Right lobe of liver (tissue), 6 donors: ENCODE data around the gene KLHL35. TPM values are rescaled to one million over a fixed set of nuclear protein-coding genes. Genes with fewer than 3 reads are reported as not detected.
"Not testable (repeated sequence)": the region's sequence is repeated elsewhere in the genome, so short reads cannot be mapped to it uniquely, and the experiment has no call there.

Experiments
- ATAC-seq, 4 donors: fragments of 200-7000 bp; cut with Tn5 transposase; one replicate each; pipeline ENCODE4 v1.9.1; 2020; ENCODE audit warnings: mild to moderate bottlenecking in 4 of 4, moderate library complexity in 4 of 4
- DNase-seq, 3 donors: peaks; one replicate each; pipeline ENCODE4 v3.0.0-alpha.2; 2020
- H3K27ac ChIP-seq, 3 donors: fragments of 200-600 bp; one replicate each; pipeline ENCODE4 v1.8.0; 2022
- H3K27me3 ChIP-seq, 2 donors: fragments of 200-600 bp; one replicate each; pipeline ENCODE4 v1.8.0; 2022
- H3K36me3 ChIP-seq, 4 donors: fragments of 200-600 bp; sonication (generic) in 1 of 4; one replicate each; pipeline versions ENCODE4 v1.5.1 to v1.8.0; 2017 to 2022; ENCODE audit warnings: control low read depth in 1 of 4
- H3K4me1 ChIP-seq, 4 donors: fragments of 200-600 bp; sonication (generic) in 1 of 4; one replicate each; pipeline versions ENCODE4 v1.5.1 to v1.8.0; 2017 to 2022; ENCODE audit warnings: control low read depth in 1 of 4
- H3K4me3 ChIP-seq, 3 donors: fragments of 200-600 bp; one replicate each; pipeline ENCODE4 v1.8.0; 2022
- H3K9me3 ChIP-seq, 4 donors: fragments of 200-600 bp; sonication (generic) in 1 of 4; one replicate each; pipeline versions ENCODE4 v1.5.1 to v1.8.0; 2017 to 2022; ENCODE audit warnings: control low read depth in 1 of 4
- CTCF ChIP-seq, 4 donors: fragments of 200-600 bp in 3 of 4; fragments of 450-650 bp in 1 of 4; IDR thresholded peaks; one replicate each; pipeline versions ENCODE4 v1.5.1 to v1.8.0; 2016 to 2022; ENCODE audit warnings: antibody characterized with exemption in 4 of 4, mild to moderate bottlenecking in 2 of 4
- POLR2A ChIP-seq: fragments of 450-650 bp; IDR thresholded peaks from one replicate; pipeline ENCODE4 v1.6.1; 2017; ENCODE audit warnings: antibody characterized with exemption, mild to moderate bottlenecking
- WGBS: methylation state at CpG from one replicate; pipeline ENCODE4 v1.1.6; 2018; ENCODE audit warnings: low coverage, low lambda C conversion rate; ENCODE audit not compliant: insufficient coverage; ENCODE audit errors: missing lambda C conversion rate; 5-methylcytosine and 5-hydroxymethylcytosine counted together
- intact Hi-C, 2 donors: fragments of 100-400 bp; cut with DNase I; formaldehyde crosslinking; loops; one replicate each; pipeline versions ENCODE4 v1.11.2 to v1.14.1; 2022
- total RNA-seq, 6 experiments: library from RNA; depleted of rRNA in 2 of 6; stranded (reverse); fragments of >200 nt in 2 of 6; fragmentation: NEBNext Ultra II Directional in 3 of 6; extraction: Animal tissue kit (Norgen Biotek cat#: 25700) in 3 of 6; gene quantifications; one replicate each; pipeline versions ENCODE4 v1.1.0 to v1.2.4, GENCODE V29; 2016 to 2023
- donor health status: DM: no; HTN: yes; CAD: no.
- donor health status: DM: no; HTN: no; CAD: no.
- donor health status: DM: no; HTN: no; CAD: no.
- donor health status: DM: no; HTN: yes; CAD: no.
- donor health status: DM: no; HTN: yes; CAD: no.

The KLHL35 gene
- total RNA-seq, 6 experiments from 2014 or later = 0.09 TPM; not detected in 5

GRCh38 chr11:75421902-75422247 is 11.1 kb downstream of the KLHL35 start:
- Histone ChIP-seq H3K4me1 (peaks cover 0 to 17% (median 8%) of the 10 kb centered on the region in 4 donors), H3K9me3 (no peaks in the 10 kb centered on the region), H3K4me3 (no peak overlapping the region), H3K27me3 (no peaks in the 10 kb centered on the region), H3K36me3 (no peaks in the 10 kb centered on the region), H3K27ac (no peak overlapping the region)
- TF ChIP-seq CTCF (IDR thresholded peaks at IDR 0.05) (no peak), POLR2A (no peak)
- intact Hi-C loops = no loop called here
- DNase-seq (no peak), ATAC-seq (no peak)
- WGBS = 79% methylated on average over 2 of the region's 2 CpGs

- no peaks in the 10 kb centered on the region for H3K27me3 ChIP-seq
- no peak for DNase-seq
- TF ChIP-seq CTCF (IDR thresholded peaks at IDR 0.05) (no peak), POLR2A (no peak)
- H3K27ac ChIP-seq = no peak overlapping the region
- no peaks in the 10 kb centered on the region for H3K36me3 ChIP-seq
- WGBS = 100% methylated on average over 1 of the region's 11 CpGs
- peaks cover 0 to 17% (median 8%) of the 10 kb centered on the region in 4 donors for H3K4me1 ChIP-seq
- ATAC-seq = no peak
- intact Hi-C loops = no loop called here
- H3K9me3 ChIP-seq = no peaks in the 10 kb centered on the region
- H3K4me3 ChIP-seq = no peak overlapping the region
These were observed 11.9 kb downstream of the KLHL35 start for GRCh38 chr11:75421035-75421602.

- no peak overlapping the region for H3K4me3 ChIP-seq
- peaks cover 0 to 17% (median 8%) of the 10 kb centered on the region in 4 donors for H3K4me1 ChIP-seq
- DNase-seq (no peak), ATAC-seq (no peak)
- TF ChIP-seq POLR2A = no peak
- TF ChIP-seq CTCF (IDR thresholded peaks at IDR 0.05) = no peak
- no peak overlapping the region for H3K27ac ChIP-seq
- H3K9me3 ChIP-seq = no peaks in the 10 kb centered on the region
- no peaks in the 10 kb centered on the region for H3K27me3 ChIP-seq
- intact Hi-C loops = no loop called here
- no peaks in the 10 kb centered on the region for H3K36me3 ChIP-seq
- 78% methylated on average over 7 of the region's 14 CpGs for WGBS
These were observed 12.6 kb downstream of the KLHL35 start for GRCh38 chr11:75420224-75421034.

GRCh38 chr11:75413864-75414263 is 19.1 kb downstream of the KLHL35 start:
- intact Hi-C loops = no loop called here
- no peak for TF ChIP-seq CTCF (IDR thresholded peaks at IDR 0.05)
- no peak for TF ChIP-seq POLR2A
- Histone ChIP-seq H3K4me1 (no peaks in the 10 kb centered on the region), H3K27me3 (no peaks in the 10 kb centered on the region), H3K9me3 (no peaks in the 10 kb centered on the region), H3K27ac (no peak overlapping the region), H3K36me3 (peaks cover 0 to 2% (median 0%) of the 10 kb centered on the region in 4 donors), H3K4me3 (no peak overlapping the region)
- ATAC-seq (no peak), DNase-seq (no peak)
- WGBS = no CpG with 5 or more reads among the region's 2 CpGs

GRCh38 chr11:75413146-75413545 is 19.9 kb downstream of the KLHL35 start:
- H3K4me1 ChIP-seq, ATAC-seq, H3K27me3 ChIP-seq, H3K9me3 ChIP-seq, H3K27ac ChIP-seq, DNase-seq, intact Hi-C loops, H3K4me3 ChIP-seq, H3K36me3 ChIP-seq: not testable (repeated sequence)
- 94% methylated on average over 10 of the region's 10 CpGs for WGBS

GRCh38 chr11:75409971-75410370 is 23.0 kb downstream of the KLHL35 start:
- H3K27me3 ChIP-seq, DNase-seq, ATAC-seq, intact Hi-C loops, H3K9me3 ChIP-seq, H3K4me3 ChIP-seq, H3K27ac ChIP-seq, H3K4me1 ChIP-seq: not testable (repeated sequence)
- peaks cover 4 to 20% (median 11%) of the 10 kb centered on the region in 4 donors for H3K36me3 ChIP-seq
- 85% methylated on average over 4 of the region's 33 CpGs for WGBS
